ENCODE data around the gene PPIL6.

PPIL6 gene

DNA sequence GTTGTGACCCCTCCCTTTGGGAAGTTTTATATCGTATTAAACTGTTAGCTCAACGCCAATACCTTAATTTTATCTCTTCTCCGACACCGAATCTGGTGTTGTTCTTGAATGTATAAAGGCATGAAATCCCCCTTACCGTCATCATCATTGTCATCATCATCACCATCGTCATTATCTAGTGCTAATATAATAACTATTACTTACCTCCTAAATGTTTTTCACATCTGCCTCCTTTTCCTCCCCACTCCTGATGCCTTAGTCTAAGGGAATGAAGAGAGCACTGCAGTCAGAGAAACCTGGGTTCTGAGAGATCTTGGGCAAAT is 43.3 kb upstream of the PPIL6 start:
- Mint-ChIP-seq H3K4me1 (peaks cover 35% of the 10 kb centered on the region), H3K9me3 (no peaks in the 10 kb centered on the region), H3K4me3 (peak overlapping the region; percentile 81), H3K27ac (no peak overlapping the region), H3K36me3 (ENCODE audit: low read depth) (peaks cover 32% of the 10 kb centered on the region), H3K27me3 (ENCODE audit: low read depth, poor library complexity) (peaks cover 36% of the 10 kb centered on the region)
- no peak for DNase-seq
- TF ChIP-seq, protein P1, sequence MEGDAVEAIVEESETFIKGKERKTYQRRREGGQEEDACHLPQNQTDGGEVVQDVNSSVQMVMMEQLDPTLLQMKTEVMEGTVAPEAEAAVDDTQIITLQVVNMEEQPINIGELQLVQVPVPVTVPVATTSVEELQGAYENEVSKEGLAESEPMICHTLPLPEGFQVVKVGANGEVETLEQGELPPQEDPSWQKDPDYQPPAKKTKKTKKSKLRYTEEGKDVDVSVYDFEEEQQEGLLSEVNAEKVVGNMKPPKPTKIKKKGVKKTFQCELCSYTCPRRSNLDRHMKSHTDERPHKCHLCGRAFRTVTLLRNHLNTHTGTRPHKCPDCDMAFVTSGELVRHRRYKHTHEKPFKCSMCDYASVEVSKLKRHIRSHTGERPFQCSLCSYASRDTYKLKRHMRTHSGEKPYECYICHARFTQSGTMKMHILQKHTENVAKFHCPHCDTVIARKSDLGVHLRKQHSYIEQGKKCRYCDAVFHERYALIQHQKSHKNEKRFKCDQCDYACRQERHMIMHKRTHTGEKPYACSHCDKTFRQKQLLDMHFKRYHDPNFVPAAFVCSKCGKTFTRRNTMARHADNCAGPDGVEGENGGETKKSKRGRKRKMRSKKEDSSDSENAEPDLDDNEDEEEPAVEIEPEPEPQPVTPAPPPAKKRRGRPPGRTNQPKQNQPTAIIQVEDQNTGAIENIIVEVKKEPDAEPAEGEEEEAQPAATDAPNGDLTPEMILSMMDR (IDR thresholded peaks at IDR 0.05), result no peak

DNA sequence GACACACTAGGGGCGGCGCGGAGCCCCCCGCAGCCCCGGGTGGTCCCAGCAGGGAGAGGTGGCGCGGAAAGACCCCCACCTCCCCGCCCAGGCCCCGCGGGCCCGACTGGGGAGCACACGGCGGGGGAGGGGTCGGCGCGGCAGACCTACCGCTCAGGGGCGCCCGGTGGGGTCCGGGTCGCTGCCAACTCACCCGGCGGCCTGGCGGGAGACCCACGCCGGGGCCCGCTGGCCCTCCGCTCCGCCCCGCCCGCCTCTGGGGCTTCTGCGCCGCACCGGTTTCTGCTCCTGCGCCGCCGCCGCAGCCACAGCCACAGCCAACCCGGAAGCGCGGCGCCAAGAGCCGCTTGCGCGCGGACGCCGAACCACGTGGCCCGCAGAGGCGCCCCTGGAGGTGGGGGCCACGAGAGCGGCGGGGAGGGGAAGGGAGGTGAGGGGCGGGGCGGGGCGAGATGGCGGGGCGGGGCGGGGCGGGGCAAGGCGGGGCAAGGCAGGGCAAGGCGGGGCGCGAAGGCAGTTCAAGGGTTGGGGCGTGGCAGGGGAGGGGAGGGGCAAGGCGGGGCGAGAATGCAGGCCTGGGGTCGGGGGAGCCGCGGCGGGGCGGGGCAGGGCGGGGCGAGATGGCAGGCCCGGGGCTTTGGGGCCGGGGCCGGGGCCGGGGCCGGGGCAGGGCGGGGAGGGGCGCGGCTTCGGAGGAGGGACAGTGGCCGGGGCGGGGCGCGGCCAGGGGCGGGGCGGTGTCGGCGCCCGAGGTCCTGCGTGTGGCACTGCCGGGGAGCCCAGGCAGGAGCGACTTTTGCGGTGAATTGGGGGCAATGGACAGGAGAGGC is 42.7 kb upstream of the PPIL6 start, which contains the start of gene ZBTB24:
ZBTB24 (minus strand) TSS at position 315 of the 830 bp plus-strand sequence. CDS start 1,193 bp downstream, outside the sequence.
- Mint-ChIP-seq H3K4me3 (peak within 1 kb of the TSS; percentile 97), H3K27me3 (ENCODE audit: low read depth, poor library complexity) (peaks cover 36% of the 10 kb centered on the region), H3K27ac (no peak within 1 kb of the TSS), H3K4me1 (peaks cover 40% of the 10 kb centered on the region), H3K36me3 (ENCODE audit: low read depth) (peaks cover 38% of the 10 kb centered on the region), H3K9me3 (no peaks in the 10 kb centered on the region)
- DNase-seq, result peak; percentile 94
- TF ChIP-seq, protein P1 (IDR thresholded peaks at IDR 0.05), result no peak

DNA sequence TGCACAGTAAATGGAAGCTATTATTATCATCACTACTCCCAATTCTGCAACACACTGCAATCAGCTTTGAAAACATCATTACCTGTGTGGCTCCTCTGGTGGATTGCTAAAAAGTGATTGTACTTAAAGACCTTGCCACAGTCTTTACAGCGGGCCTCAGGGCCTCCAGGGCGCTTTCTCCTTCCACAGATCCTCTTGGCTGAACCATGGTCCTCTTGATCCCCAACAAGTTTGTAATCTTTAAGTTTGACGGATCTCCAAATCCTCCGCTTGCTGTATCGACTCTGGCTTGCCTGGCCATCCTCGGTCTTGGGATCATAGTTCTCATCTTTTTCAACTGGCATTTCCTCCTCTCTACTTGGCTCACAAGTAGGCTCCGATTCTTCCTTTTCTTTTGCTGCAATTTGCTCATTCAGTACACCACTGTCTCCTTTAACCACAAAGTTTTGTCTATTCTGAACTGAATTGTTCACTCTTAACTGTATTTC is 40.6 kb upstream of the PPIL6 start:
- H3K36me3 Mint-ChIP-seq (ENCODE audit: low read depth), result peaks cover 45% of the 10 kb centered on the region
- H3K27me3 Mint-ChIP-seq (ENCODE audit: low read depth, poor library complexity), result peaks cover 25% of the 10 kb centered on the region
- peaks cover 46% of the 10 kb centered on the region for H3K4me1 Mint-ChIP-seq
- no peaks in the 10 kb centered on the region for H3K9me3 Mint-ChIP-seq
- H3K27ac Mint-ChIP-seq, result no peak overlapping the region
- TF ChIP-seq, protein P1 (IDR thresholded peaks at IDR 0.05), result no peak
- peak overlapping the region; percentile 97 for H3K4me3 Mint-ChIP-seq
- DNase-seq, result no peak

DNA sequence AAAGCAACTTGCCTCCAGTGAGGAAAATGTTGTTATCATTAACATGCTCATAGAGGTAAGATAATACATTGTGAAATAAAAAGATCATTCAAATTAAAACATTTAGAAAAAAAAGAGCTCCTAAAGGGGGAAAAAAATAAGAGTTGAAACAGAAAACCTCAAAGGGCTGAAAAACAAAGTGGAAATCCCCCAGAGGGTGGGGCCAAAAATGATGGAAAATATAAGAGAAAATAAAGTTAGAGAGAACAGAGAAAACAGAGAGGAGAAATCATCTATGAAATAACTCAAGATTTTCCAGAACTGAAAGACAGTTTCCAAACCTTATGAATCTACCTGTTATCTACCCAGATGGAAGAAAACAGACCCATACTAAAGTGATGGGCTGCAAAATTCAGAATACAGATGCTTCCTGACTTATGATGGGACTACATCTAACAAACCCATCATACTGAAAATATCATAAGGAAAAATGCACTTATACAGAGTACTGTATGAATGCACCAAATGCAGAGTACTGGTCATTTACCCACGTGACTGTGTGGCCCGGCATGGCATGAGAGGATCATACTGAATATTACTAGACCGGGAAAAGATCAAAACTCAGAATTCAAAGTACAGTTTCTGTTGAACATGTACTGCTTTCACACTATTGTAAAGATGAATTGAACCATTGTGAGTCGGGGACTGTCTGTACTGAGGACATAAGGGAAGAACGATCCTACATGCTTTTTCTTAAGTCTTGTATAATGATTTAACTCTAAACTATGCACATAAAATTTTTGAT is 38.6 kb upstream of the PPIL6 start:
- H3K27me3 Mint-ChIP-seq (ENCODE audit: low read depth, poor library complexity), result peaks cover 10% of the 10 kb centered on the region
- DNase-seq, result no peak
- H3K4me3 Mint-ChIP-seq, result peak overlapping the region; percentile 62
- no peak overlapping the region for H3K27ac Mint-ChIP-seq
- TF ChIP-seq, protein P1 (IDR thresholded peaks at IDR 0.05), result no peak
- H3K4me1 Mint-ChIP-seq, result peaks cover 46% of the 10 kb centered on the region
- H3K36me3 Mint-ChIP-seq (ENCODE audit: low read depth), result peaks cover 61% of the 10 kb centered on the region
- no peaks in the 10 kb centered on the region for H3K9me3 Mint-ChIP-seq

DNA sequence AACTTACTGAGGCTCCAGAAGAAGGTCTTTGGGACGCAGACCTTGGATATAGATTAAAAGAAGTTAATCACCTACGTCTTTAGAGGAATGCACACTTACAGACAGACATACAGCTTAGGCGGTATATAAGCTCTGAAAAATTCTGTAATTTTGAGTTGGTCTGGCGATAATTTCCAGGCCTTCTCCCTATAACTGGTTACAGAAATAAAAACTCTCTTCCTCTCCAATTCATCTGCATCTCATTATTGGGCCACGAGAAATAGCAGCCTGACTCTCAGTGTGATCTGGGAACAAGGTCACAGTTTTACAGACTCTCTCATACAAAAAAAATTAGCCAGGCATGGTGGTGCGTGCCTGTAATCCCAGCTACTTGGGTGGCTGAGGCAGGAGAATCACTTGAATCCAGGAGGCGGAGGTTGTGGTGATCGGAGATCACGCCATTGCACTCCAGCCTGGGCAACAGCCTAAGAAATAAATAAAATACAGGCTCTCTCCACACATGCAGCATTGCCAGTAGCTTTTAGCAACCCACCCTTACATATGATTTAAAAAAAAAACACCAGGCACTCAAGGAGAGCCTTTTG is 37.9 kb upstream of the PPIL6 start:
- Mint-ChIP-seq H3K4me1 (peaks cover 46% of the 10 kb centered on the region), H3K9me3 (no peaks in the 10 kb centered on the region), H3K36me3 (ENCODE audit: low read depth) (peaks cover 67% of the 10 kb centered on the region), H3K27me3 (ENCODE audit: low read depth, poor library complexity) (peaks cover 5% of the 10 kb centered on the region), H3K4me3 (peak overlapping the region; percentile 62), H3K27ac (no peak overlapping the region)
- DNase-seq, result no peak
- TF ChIP-seq, protein P1 (IDR thresholded peaks at IDR 0.05), result no peak
